ENCODE measurements around the gene NFATC1. TPM values are rescaled to one million over a fixed set of nuclear protein-coding genes. Genes with fewer than 3 reads are reported as not detected.

NFATC1 gene
- total RNA-seq = 0.52 and 1.1 TPM in 2 replicates

DNA sequence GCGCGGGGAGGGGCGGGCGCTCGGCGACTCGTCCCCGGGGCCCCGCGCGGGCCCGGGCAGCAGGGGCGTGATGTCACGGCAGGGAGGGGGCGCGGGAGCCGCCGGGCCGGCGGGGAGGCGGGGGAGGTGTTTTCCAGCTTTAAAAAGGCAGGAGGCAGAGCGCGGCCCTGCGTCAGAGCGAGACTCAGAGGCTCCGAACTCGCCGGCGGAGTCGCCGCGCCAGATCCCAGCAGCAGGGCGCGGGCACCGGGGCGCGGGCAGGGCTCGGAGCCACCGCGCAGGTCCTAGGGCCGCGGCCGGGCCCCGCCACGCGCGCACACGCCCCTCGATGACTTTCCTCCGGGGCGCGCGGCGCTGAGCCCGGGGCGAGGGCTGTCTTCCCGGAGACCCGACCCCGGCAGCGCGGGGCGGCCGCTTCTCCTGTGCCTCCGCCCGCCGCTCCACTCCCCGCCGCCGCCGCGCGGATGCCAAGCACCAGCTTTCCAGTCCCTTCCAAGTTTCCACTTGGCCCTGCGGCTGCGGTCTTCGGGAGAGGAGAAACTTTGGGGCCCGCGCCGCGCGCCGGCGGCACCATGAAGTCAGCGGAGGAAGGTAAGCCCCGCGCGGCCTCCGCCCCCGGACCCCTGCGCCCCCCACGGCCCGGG is at the start of gene NFATC1:
Gene NFATC1 (plus strand): TSS at position 170 of the 644 bp plus-strand sequence. CDS start 295 bp downstream, at position 465.
- no peak for DNase-seq (ENCODE audit: low read depth)

- DNase-seq (ENCODE audit: low read depth) = no peak
These were observed 49.7 kb upstream of the NFATC1 start for GRCh38 chr18:79345981-79346380.

DNA sequence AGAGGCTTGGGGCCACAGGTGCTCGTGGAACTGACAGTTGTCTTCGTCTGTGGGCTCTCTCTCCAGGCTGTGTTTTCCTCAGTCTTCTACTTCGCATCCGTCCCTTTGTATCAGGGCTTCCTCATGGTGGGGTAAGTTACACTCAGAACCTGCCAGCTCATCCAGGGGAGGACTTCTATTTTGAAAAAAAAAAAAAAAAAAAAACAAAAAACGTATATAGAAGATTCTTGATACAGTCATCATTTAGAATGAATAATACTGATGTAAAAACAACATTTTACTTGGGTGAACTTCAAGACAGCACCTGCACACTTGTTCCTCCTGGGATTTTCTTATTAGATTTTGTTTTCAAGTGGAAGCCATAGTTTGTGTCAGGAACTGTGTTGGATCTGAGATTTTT is 47.7 kb upstream of the NFATC1 start:
- no peak for DNase-seq (ENCODE audit: low read depth)

GRCh38 chr18:79352432-79352831 is 43.3 kb upstream of the NFATC1 start:
- DNase-seq (ENCODE audit: low read depth) = no peak

DNA sequence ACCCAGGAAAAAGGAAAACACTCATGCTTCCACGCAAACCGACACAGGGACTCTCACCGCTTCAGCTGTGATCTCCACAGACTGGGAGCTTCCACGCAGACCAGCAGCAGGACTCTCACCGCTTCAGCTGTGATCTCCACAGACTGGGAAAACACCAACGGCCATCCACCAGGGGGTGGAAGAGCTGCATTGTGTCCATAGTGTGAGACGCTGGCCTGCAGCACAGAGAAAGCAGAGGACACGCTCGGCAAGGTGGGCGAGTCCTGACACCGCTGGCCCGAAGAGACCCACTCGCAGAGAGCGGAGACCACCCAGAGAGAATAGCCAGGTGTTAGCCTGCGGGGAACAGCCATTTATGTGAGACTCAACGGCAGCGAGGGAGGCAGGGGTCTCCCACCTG is 42.5 kb upstream of the NFATC1 start:
- DNase-seq (ENCODE audit: low read depth) = no peak

GRCh38 chr18:79354350-79354749 is 41.4 kb upstream of the NFATC1 start:
- DNase-seq (ENCODE audit: low read depth) = no peak

- no peak for DNase-seq (ENCODE audit: low read depth)
These were observed 40.0 kb upstream of the NFATC1 start for GRCh38 chr18:79355433-79356335.

GRCh38 chr18:79356435-79356834 is 39.3 kb upstream of the NFATC1 start:
- DNase-seq (ENCODE audit: low read depth) = no peak

GRCh38 chr18:79360933-79361332 is 34.8 kb upstream of the NFATC1 start:
- DNase-seq (ENCODE audit: low read depth) = no peak

GRCh38 chr18:79361766-79362522 is 33.8 kb upstream of the NFATC1 start:
- no peak for DNase-seq (ENCODE audit: low read depth)

DNA sequence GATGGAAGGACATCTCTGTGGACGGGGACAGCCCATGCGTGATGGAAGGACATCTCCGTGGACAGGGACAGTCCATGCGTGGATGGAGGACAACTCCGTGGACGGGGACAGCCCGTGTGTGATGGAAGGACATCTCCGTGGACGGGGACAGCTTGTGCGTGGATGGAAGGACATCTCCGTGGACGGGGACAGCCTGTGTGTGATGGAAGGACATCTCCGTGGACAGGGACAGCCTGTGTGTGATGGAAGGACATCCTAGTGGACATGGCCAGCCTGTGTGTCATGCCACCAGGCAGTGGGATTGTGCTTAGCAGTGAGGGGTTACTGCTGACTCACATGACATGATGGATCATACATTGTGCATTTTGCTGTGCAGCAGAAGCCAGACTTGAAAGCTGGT is 30.0 kb upstream of the NFATC1 start:
- DNase-seq (ENCODE audit: low read depth) = no peak

DNA sequence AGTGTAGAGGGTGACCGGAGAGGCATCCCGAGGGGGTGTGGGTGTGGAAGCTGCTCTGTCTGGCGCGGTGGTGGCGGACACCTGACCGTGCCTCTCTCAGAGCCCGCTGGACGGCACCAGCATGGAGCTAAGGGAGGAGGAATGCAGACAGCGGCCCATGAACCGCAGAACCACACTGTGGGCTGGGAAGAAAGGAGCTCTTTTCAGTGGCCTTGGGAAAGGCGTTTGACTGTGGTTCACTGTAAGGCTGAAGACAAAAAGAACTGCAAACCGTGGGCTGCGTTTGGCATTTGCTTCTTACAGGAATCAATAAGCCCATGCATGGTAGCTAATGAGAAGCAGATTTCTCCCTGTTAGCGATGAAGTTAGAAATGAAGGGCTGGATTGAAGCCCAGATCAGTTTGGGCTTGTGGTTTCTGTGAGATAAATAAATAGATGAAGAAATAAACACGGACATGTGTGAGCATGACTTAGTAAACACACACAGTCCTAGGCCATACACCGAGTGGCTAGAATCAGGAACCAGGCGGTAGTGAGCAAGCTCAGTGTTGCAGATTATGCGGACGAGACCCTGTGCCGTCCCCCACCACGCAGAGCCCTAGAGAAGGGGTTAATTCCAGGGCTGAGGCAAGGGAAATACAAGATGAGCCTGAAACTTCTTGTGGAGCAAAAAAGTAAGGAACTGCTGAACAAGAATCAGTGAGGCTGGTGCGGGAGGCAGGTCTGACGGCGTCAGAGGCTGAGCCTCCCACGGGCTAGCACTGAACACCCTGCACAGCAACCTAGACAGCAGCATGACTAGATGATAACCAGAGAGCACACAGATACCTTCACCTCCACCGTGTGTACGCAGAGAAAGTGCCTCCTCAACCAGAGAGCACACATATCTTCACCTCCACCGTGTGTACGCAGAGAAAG is 29.3 kb upstream of the NFATC1 start:
- DNase-seq (ENCODE audit: low read depth) = no peak

GRCh38 chr18:79367480-79367879 is 28.2 kb upstream of the NFATC1 start:
- no peak for DNase-seq (ENCODE audit: low read depth)

GRCh38 chr18:79367989-79368388 is 27.7 kb upstream of the NFATC1 start:
- no peak for DNase-seq (ENCODE audit: low read depth)

DNA sequence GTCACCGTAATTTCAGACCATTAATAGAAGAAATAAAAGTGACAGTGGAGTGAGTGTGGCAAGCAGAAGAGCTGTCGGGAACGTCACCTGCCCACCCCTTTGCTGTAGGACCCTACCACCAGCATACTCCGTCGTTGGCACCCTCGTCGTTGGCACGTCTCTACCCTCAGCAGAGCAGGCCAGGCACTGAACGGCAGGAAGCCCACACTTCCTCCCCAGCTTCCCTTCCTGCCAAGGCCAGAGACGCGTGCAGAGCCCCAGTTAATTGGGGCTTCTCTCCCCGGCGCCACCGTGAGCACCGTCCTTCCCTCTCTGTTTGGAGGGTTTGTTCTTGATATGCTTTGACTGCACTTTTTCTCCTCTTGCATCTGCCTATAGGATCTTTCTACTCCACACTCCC is 27.0 kb upstream of the NFATC1 start:
- no peak for DNase-seq (ENCODE audit: low read depth)

- no peak for DNase-seq (ENCODE audit: low read depth)
These were observed 24.1 kb upstream of the NFATC1 start for GRCh38 chr18:79371561-79372121.

- no peak for DNase-seq (ENCODE audit: low read depth)
These were observed 23.3 kb upstream of the NFATC1 start for GRCh38 chr18:79372461-79372860.

- no peak for DNase-seq (ENCODE audit: low read depth)
These were observed 22.7 kb upstream of the NFATC1 start for GRCh38 chr18:79372991-79373390.

DNA sequence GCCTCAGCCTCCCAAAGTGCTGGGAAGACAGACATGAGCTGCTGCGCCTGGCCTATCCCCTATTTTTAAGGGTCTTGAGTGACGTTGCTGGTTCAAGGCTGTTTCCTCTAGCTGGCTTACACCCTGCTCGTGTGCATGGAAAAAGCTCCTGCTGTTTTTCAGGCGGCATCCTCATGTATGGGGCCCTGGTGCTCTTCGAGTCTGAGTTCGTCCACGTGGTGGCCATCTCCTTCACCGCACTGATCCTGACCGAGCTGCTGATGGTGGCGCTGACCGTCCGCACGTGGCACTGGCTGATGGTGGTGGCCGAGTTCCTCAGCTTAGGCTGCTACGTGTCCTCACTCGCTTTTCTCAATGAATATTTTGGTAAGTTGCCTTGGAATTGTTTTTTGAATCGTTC is 22.0 kb upstream of the NFATC1 start:
- no peak for DNase-seq (ENCODE audit: low read depth)

- DNase-seq (ENCODE audit: low read depth) = no peak
These were observed 21.1 kb upstream of the NFATC1 start for GRCh38 chr18:79374408-79375171.

All from renal cortical epithelial cell (primary cell).